ENCODE data around the gene TOMM34.

Gene TOMM34

GRCh38 chr20:44960103-44960852 lies at the start of gene TOMM34:
Gene TOMM34 (minus strand): TSS chr20:44960397. CDS start chr20:44960333, 64 bp downstream.
- peak; percentile 35 to 95 (median 82) for DNase-seq

GRCh38 chr20:45008521-45009049 lies 48.4 kb upstream of the TOMM34 start:
- DNase-seq: no peak

- DNase-seq: no peak
Observed at GRCh38 chr20:44997668-44998067, 37.5 kb upstream of the TOMM34 start.

- no peak for DNase-seq
Observed at GRCh38 chr20:44997171-44997570, 37.0 kb upstream of the TOMM34 start.

GRCh38 chr20:44993343-44993742 lies 33.1 kb upstream of the TOMM34 start:
- no peak for DNase-seq

GRCh38 chr20:44990957-44991356 lies 30.8 kb upstream of the TOMM34 start:
- DNase-seq: no peak

GRCh38 chr20:44990425-44990824 lies 30.2 kb upstream of the TOMM34 start:
- DNase-seq: peak in 3 of 56 donors; percentile 6 to 15 (median 15)

GRCh38 chr20:44988631-44989171 lies 28.5 kb upstream of the TOMM34 start:
- no peak for DNase-seq

GRCh38 chr20:44983093-44983674 lies 23.0 kb upstream of the TOMM34 start:
- DNase-seq: no peak

- DNase-seq: no peak
Observed at GRCh38 chr20:44981736-44982406, 21.7 kb upstream of the TOMM34 start.

GRCh38 chr20:44979090-44979621 lies 19.0 kb upstream of the TOMM34 start:
- peak in 6 of 56 donors; percentile 3 to 52 (median 11) for DNase-seq

GRCh38 chr20:44976698-44977097 lies 16.5 kb upstream of the TOMM34 start:
- DNase-seq: no peak

GRCh38 chr20:44973053-44973452 lies 12.9 kb upstream of the TOMM34 start:
- DNase-seq: peak in 1 of 56 donors; percentile 5

GRCh38 chr20:44970243-44970757 lies 10.1 kb upstream of the TOMM34 start:
- no peak for DNase-seq

GRCh38 chr20:44969300-44969894 lies 9.2 kb upstream of the TOMM34 start:
- no peak for DNase-seq

- peak in 1 of 56 donors; percentile 30 for DNase-seq
Observed at GRCh38 chr20:44967207-44967807, 7.1 kb upstream of the TOMM34 start.

GRCh38 chr20:44966030-44966961 lies 6.1 kb upstream of the TOMM34 start, which contains the start of gene STK4:
Gene STK4 (plus strand): TSS chr20:44966512. CDS start chr20:44966569, 57 bp downstream.
- DNase-seq: peak; percentile 59 to 94 (median 87)

GRCh38 chr20:44965651-44966029 lies 5.4 kb upstream of the TOMM34 start:
- DNase-seq: no peak
